ENCODE measurements around the gene FNDC3B. TPM values are rescaled to one million over a fixed set of nuclear protein-coding genes. Genes with fewer than 3 reads are reported as not detected.

The FNDC3B gene
- total and polyA plus RNA-seq, 9 of the 15 experiments (the other 6 are each of a cell fraction or from before 2014, with no cell fraction given), result 7.0 to 35.8 (median 16.2) TPM

GRCh38 chr3:172039436-172040077 is at the start of gene FNDC3B (continued):
- TF ChIP-seq ZBTB40 (IDR thresholded peaks at IDR 0.05), result peak; percentile 71
- no peak for TF ChIP-seq ZBTB40 (CRISPR knock-in tag; IDR thresholded peaks at IDR 0.05)
- no peak for TF ChIP-seq NR4A1 (CRISPR knock-in tag; IDR thresholded peaks at IDR 0.05)
- 0 out of 2 replicates have a peak, but pooled peaks have one; percentile 25 for TF ChIP-seq NR4A1 (tag; IDR thresholded peaks at IDR 0.05)
- TF ChIP-seq MNT (conservative IDR thresholded peaks at IDR 0.05), result peak; percentile 84 to 93
- TF ChIP-seq RNF219 (CRISPR knock-in tag; IDR thresholded peaks at IDR 0.05), result no peak
